ENCODE data around the gene LIMA1. TPM values are rescaled to one million over a fixed set of nuclear protein-coding genes. Genes with fewer than 3 reads are reported as not detected.

Gene LIMA1
- total RNA-seq, 1 donor from 2014 or later = 14.3 TPM

DNA sequence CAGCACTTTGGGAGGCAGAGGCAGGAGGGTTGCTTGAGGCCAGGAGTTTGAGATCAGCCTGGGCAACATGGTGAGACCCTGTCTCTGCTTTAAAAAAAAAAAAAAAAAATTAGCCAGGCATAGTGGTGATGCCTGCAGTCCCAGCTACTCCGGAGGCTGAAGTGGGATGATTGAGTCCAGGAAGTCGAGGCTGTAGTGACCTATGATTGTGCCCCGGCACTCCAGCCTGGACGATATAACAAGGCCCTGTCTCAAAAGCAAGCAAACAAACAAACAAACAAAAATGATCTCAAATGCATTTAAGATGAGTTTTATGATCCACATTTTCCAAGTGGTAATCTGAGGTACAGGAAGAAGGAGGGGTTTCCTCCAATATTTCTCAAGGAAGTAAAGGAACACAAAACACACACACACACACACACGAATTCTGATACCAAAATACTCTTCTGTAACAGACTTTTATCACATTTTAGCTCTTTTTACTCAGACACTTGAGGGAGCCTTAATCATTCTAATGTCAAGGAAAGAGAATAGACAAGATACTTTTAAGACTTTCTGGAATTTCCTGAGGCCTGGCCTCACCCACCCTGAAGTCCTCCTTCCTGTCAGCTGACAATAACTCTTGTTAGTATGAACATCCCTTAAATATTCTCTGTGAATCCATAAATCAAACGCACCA, 71.8 kb downstream of the LIMA1 start:
- Mint-ChIP-seq H3K4me3 (ENCODE audit: unreplicated experiment) (no peak overlapping the region), H3K27me3 (ENCODE audit: unreplicated experiment) (no peaks in the 10 kb centered on the region), H3K27ac (ENCODE audit: unreplicated experiment) (peak overlapping the region; percentile 91), H3K36me3 (ENCODE audit: low read depth, unreplicated experiment) (no peaks in the 10 kb centered on the region), H3K4me1 (ENCODE audit: unreplicated experiment) (peaks cover 5% of the 10 kb centered on the region), H3K9me3 (ENCODE audit: unreplicated experiment) (no peaks in the 10 kb centered on the region)
- TF ChIP-seq, protein P1, sequence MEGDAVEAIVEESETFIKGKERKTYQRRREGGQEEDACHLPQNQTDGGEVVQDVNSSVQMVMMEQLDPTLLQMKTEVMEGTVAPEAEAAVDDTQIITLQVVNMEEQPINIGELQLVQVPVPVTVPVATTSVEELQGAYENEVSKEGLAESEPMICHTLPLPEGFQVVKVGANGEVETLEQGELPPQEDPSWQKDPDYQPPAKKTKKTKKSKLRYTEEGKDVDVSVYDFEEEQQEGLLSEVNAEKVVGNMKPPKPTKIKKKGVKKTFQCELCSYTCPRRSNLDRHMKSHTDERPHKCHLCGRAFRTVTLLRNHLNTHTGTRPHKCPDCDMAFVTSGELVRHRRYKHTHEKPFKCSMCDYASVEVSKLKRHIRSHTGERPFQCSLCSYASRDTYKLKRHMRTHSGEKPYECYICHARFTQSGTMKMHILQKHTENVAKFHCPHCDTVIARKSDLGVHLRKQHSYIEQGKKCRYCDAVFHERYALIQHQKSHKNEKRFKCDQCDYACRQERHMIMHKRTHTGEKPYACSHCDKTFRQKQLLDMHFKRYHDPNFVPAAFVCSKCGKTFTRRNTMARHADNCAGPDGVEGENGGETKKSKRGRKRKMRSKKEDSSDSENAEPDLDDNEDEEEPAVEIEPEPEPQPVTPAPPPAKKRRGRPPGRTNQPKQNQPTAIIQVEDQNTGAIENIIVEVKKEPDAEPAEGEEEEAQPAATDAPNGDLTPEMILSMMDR (IDR thresholded peaks at IDR 0.05; ENCODE audit: unreplicated experiment) = no peak
- DNase-seq (ENCODE audit: low spot score) = no peak

DNA sequence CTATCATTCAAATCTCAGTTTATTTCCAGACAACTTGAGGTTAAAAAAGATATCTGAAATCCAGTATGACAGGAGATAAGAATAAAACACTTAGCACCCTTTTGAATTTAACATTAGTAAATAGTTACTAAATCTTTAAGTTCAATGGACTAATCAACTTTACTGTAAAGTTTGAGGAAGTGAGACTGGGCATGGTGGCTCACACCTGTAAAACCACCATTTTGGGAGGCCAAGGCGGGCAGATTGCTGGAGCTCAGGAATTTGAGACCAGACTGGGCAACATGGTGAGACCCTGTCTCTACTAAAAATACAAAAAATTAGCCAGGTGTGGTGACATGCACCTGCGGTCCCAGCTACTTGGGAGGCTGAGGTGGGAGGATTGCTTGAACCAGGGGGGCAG, 75.9 kb downstream of the LIMA1 start:
- H3K27me3 Mint-ChIP-seq (ENCODE audit: unreplicated experiment) = no peaks in the 10 kb centered on the region
- H3K4me3 Mint-ChIP-seq (ENCODE audit: unreplicated experiment) = no peak overlapping the region
- no peaks in the 10 kb centered on the region for H3K9me3 Mint-ChIP-seq (ENCODE audit: unreplicated experiment)
- H3K27ac Mint-ChIP-seq (ENCODE audit: unreplicated experiment) = no peak overlapping the region
- no peak for DNase-seq (ENCODE audit: low spot score)
- TF ChIP-seq, protein P1 (IDR thresholded peaks at IDR 0.05; ENCODE audit: unreplicated experiment) = no peak
- H3K36me3 Mint-ChIP-seq (ENCODE audit: low read depth, unreplicated experiment) = no peaks in the 10 kb centered on the region
- H3K4me1 Mint-ChIP-seq (ENCODE audit: unreplicated experiment) = peaks cover 5% of the 10 kb centered on the region

DNA sequence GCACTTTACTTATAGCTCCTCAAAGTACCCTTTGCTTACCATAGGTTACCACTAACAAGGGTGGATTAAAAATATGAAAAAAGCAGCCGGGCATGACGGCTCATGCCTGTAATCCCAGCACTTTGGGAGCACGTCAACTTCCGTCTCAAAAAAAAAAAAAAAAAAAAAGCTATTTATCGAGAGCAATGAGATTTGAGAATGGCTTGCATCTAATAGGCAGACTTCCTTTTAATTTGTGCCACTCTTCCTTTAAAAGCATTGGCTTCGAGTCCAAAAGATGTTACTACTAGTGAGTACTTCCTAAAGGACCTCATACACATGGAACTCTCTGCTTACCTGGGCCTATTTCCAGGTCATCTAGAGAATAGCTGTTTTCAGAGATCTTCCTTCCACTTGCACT, 77.7 kb downstream of the LIMA1 start:
- no peaks in the 10 kb centered on the region for H3K36me3 Mint-ChIP-seq (ENCODE audit: low read depth, unreplicated experiment)
- no peak overlapping the region for H3K4me3 Mint-ChIP-seq (ENCODE audit: unreplicated experiment)
- no peaks in the 10 kb centered on the region for H3K27me3 Mint-ChIP-seq (ENCODE audit: unreplicated experiment)
- no peaks in the 10 kb centered on the region for H3K4me1 Mint-ChIP-seq (ENCODE audit: unreplicated experiment)
- no peak overlapping the region for H3K27ac Mint-ChIP-seq (ENCODE audit: unreplicated experiment)
- no peaks in the 10 kb centered on the region for H3K9me3 Mint-ChIP-seq (ENCODE audit: unreplicated experiment)
- TF ChIP-seq, protein P1 (IDR thresholded peaks at IDR 0.05; ENCODE audit: unreplicated experiment) = no peak
- no peak for DNase-seq (ENCODE audit: low spot score)

DNA sequence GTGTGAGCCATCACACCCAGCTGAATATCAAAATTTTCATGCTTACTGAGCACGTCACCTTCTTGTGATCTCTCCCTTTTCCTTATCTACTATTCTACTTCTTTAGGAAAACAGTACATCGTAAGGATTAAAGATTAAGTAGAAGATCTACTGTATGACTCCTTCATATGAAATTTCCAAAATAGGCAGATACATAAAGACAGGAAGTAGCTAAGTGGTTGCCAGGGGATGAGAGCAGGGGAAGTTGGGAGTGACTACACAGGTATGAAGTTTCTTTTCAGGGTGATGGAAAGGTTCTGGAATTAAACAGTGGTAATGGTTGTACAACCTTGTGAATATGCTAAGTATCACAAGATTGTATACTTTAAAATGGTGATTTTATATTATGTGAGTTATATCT, 79.6 kb downstream of the LIMA1 start:
- H3K4me3 Mint-ChIP-seq (ENCODE audit: unreplicated experiment) = no peak overlapping the region
- no peak overlapping the region for H3K27ac Mint-ChIP-seq (ENCODE audit: unreplicated experiment)
- no peaks in the 10 kb centered on the region for H3K4me1 Mint-ChIP-seq (ENCODE audit: unreplicated experiment)
- TF ChIP-seq, protein P1 (IDR thresholded peaks at IDR 0.05; ENCODE audit: unreplicated experiment) = no peak
- H3K9me3 Mint-ChIP-seq (ENCODE audit: unreplicated experiment) = no peaks in the 10 kb centered on the region
- no peak for DNase-seq (ENCODE audit: low spot score)
- no peaks in the 10 kb centered on the region for H3K27me3 Mint-ChIP-seq (ENCODE audit: unreplicated experiment)
- peaks cover 4% of the 10 kb centered on the region for H3K36me3 Mint-ChIP-seq (ENCODE audit: low read depth, unreplicated experiment)

DNA sequence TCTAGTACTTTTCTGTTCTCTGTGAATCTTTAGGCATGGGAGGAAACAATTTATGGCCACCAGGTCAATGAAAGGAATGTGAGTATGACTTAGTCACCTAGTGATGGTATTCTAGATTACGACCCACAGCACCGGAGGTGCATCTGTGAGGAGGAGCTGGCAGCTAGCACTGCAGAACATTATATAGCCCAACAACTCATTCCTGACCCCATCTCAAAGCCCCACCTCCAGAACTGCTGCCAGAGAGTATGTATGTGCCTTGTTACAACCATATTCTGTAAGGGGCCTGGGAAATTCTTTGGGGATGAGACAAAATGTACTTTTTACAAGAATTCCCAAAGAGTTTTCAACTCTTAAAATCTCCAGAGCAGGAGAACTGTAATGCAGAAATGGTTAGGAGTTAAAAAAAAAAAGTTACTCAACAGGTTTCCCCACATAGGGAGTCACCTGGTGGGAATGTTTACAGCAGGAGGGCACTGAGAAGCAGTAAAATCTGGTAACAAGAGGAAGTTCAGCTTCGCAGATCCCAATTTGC, 81.3 kb downstream of the LIMA1 start:
- TF ChIP-seq, protein P1 (IDR thresholded peaks at IDR 0.05; ENCODE audit: unreplicated experiment) = no peak
- no peaks in the 10 kb centered on the region for H3K4me1 Mint-ChIP-seq (ENCODE audit: unreplicated experiment)
- no peak overlapping the region for H3K4me3 Mint-ChIP-seq (ENCODE audit: unreplicated experiment)
- H3K27ac Mint-ChIP-seq (ENCODE audit: unreplicated experiment) = no peak overlapping the region
- no peaks in the 10 kb centered on the region for H3K9me3 Mint-ChIP-seq (ENCODE audit: unreplicated experiment)
- H3K36me3 Mint-ChIP-seq (ENCODE audit: low read depth, unreplicated experiment) = peaks cover 4% of the 10 kb centered on the region
- DNase-seq (ENCODE audit: low spot score) = no peak
- H3K27me3 Mint-ChIP-seq (ENCODE audit: unreplicated experiment) = no peaks in the 10 kb centered on the region

All from endothelial cell (in vitro differentiated cells).